Measurements from ENCODE around the gene SYNPO2.
"Not testable (repeated sequence)": the region's sequence is repeated elsewhere in the genome, so short reads cannot be mapped to it uniquely, and the experiment has no call there.

SYNPO2 gene

DNA sequence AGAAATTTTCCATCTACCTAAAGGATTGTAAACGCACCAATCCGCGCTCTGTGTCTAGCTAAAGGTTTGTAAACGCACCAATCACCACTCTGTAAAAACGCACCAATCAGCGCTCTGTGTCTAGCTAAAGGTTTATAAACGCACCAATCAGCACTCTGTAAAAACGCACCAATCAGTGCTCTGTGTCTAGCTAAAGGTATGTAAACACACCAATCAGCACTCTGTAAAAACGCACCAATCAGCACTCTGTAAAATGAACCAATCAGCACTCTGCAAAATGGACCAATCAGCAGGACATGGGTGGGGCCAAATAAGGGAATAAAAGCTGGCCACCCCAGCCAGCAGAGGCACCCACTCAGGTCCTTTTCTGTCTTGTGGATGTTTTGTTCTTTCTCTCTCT, 10.1 kb upstream of the SYNPO2 start:
- DNase-seq (ENCODE audit: low read depth) = not testable (repeated sequence)

DNA sequence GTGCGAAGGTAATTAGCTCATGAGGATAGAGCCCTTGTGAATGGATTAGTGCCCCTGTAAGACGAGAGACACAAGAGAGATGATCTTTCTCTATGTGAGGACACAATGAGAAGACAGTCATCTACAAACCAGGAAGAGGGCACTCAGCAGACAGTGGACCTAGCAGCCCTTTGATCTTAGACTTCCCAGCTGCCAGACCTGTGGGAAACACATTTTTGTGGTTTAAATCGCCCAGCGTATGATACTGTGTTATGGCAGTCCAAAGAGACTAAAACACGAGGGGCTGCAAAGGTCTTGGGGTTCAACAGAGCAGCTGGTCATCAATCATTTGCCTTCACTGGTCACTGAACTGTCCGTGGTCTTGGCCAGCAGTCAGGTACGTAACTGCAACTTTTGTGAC, 9.2 kb upstream of the SYNPO2 start:
- DNase-seq (ENCODE audit: low read depth) = no peak

DNA sequence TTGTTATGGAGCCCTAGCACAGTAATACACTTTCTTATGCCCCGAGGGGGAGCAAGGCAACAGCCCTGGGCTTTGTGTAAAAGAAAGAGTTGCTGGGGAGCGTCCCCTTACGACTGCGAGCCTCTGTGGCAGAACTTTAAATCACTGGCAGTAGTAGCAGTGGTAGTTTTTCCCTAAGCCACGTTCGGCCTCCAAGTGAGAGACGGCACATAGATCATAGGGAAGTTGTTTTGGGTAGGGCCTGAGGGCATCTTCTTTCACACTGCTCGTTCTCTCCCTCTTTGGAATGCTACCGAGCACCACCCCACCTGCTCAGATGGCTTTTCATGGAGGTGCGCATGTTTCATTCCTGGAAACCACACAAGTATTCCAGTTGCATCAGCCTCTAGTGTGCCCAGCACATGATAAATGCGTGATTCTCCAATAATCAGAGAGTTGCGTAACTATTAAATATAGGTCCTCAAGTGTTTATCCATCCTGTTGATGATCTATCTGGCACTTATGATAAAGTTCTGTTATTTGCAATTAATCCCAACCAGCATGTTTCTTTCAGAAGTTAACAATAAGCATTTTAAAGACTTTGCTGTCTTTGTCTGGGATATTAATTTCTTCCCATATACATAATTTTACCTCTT, 7.0 kb upstream of the SYNPO2 start:
- DNase-seq (ENCODE audit: low read depth) = no peak

DNA sequence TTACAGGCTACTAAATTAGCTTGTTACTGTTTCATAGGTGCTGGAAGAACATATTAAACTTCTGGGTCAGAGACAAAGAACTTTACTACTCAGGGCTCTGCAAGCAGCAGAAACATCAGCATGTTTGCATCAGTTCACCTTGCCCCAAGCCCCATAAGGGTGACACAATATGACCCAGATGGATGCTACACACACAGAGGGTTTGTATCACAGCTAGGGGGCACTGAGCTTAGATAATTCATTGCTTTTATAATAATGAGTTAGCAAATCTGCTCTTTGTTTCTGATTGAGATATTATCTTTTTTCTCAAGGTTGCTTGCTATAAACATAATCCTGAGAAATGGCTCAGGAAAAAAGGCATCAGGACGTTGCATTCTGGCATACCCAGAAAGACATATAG, 4.8 kb upstream of the SYNPO2 start:
- DNase-seq (ENCODE audit: low read depth) = peak; percentile 28

DNA sequence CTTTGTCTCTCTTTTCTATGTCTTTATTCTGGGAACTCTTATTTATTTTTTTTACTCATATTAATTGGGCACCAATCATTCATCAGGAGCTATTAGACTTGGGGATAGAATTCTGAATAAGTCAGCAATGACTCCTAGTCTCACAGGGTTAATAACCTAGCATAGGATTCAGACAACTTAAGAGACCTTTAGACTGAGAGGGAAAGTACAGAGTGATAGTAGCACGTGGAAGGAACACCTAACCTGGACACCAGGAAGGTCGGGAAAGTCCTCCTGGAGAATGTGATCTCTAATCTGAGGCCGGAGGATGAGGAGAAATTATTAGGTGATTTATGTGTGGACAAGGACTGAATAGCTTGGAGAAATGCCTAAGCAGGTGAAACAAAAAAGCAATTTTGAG, 3.9 kb upstream of the SYNPO2 start:
- no peak for DNase-seq (ENCODE audit: low read depth)

DNA sequence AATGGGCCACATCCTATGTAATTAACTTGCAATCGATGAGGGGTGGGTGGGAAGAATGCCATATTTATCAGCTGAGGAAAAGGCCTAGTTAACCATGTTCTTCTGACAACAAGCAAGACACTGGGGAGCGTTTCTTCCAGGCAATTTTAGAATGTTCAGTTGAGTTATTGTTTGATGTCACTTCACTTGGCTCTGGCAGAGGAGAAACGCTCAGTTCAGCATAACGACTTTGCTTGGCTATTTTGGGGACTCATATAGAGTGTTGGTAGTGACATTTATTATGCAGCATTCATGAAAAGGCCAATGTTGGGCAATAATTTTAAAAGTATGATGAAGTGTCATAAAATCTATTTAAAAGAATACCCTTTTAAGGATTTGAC, 648 bp downstream of the SYNPO2 start:
- DNase-seq (ENCODE audit: low read depth) = peak; percentile 1

DNA sequence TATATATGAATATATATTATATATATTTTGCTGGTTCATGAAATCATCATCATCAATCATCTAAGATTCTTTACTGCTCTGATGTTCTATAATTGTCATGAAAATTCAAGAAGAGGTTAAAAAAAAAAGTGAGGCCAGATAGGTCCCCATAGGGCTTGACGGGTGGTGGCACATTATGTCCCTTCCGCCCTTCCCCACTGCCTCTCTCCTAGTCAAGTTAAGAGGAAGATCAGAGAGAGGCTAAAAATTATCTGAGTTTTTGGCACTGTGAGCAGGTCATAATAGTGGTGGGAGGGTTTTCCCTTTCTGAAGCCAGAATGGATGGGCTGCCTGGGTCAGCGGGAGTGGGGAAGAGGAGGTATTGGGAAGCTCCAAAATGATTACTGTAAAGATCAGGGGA, 5.4 kb downstream of the SYNPO2 start:
- no peak for DNase-seq (ENCODE audit: low read depth)

DNA sequence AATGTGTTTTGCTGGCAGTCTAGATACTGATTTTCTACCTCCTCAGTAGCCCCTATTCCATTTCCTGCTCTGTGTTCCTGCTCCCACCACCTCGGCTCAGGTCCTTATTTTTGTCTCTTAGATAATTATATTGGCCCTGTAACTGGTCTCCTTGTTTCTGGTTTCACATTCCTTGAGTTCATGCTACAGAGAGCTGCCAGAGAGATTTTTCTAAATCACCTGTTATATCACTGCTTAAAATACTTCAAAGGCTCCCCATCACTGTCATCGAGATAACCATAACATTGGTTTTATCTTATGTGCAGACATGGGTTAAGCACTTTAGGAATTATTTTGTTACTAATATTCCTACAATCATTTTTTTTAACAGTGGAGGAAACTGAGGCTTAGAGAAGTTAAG, 9.6 kb downstream of the SYNPO2 start:
- no peak for DNase-seq (ENCODE audit: low read depth)

DNA sequence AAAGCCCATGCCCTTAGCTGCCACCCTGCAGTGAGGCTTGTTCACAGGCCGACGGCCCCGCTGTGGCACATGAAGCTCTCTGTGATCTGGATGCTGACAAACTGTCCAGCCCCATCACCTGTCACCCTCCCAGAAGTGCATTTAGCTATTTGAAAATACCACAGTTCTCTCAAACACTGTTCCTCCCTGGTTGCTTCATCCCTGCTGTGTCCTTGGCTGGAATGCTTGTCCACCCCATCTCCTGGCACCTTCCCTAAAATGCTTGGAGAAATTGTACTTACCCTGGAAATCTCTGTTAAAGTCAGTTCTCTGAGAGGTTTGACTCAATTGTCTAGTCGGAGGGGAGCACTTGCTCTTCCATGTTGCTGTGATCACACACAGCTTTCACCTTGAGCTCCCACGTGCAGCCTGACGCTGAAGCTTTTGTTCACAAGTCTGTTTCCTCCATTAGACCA, 10.1 kb downstream of the SYNPO2 start:
- no peak for DNase-seq (ENCODE audit: low read depth)

DNA sequence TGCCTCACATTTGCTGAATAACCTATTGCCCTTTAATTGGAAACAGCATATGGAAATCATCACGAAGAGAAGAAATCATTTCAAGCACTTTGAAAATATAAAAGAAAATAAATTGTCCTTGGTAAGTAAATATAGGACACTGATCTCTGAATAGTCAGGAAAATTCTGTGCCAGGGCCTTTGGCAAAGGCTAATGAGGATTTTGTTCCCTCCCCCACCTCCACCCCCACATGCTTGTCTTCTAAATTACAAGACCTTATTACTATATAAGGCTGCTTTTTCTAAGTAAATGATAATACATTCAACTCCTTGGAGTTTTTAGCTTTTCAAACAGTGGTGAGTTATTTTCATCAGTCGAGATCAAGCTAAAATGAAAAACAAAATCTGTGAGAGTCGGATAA, 15.8 kb downstream of the SYNPO2 start:
- no peak for DNase-seq (ENCODE audit: low read depth)

DNA sequence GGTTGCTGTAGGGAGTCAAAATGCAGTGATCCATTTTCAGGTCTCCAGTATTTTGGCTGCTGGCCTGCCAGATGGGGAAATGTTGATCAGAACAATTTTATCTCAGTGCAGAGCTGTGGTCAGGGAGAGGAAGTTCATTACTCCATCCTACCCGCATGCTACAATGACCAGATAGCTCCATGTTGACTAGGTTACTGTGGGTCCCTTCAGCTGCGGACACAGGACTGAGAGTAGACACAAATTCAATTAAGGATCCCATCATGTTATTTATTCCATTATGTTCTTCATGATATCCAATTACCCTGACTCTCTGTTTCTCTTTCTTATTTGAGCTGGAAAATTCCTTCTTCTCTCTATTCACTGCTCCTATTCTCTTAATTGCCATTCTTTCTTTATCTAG, 16.3 kb downstream of the SYNPO2 start:
- DNase-seq (ENCODE audit: low read depth) = no peak

DNA sequence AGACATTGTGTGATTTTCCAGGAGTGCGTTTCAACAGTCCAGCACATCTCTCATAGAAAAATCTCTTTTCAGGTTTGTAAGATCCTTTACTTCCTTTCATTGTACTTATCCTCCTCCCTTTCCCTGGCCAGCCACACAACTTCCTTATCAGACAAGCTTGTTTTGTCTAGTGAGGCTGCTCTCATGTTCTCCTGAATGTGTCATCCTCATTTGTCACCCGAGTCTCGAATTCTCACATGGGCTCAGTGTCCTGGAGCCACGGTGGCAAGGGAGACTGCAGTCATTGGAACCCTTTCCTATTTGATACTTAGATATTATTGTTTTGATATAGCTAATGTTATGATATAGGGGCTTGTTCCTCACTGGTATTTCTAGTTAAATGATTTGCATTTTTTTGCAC, 16.9 kb downstream of the SYNPO2 start:
- DNase-seq (ENCODE audit: low read depth) = peak; percentile 11

DNA sequence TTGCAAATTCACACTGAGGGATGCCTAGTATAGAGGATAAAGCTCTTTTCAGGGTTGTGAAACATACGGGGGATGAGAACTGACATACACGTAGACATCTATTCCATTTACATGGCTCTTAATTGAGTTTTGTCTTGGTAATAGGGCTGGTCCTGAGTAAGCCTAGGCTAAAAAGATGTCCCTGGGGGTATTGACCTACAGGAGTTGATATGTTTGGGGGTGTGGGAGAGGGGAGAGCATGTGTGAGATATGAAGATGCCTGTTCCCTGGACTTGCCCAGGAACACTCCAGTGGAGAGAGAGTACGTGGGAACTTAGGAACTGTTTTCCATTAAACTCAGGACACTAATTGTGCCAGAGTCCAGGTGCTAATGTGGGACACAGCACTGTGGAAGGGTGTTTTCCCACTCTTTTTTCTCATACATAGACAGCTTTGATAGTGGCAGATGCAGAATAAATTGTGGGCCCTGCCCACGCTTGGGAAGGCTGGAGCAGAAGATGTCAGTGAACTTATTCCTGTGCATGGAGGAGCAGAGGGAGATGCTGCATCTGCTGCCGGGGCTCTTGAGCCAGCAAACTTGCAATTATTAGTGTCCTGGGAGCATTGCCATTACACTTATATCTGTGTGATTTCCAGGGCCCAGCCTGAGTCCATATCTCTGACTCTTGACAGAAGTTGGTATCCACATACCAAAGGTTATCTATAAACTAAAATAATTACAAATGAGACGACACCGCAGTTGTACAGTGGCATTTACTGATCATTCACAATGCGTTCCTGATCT, 20.7 kb downstream of the SYNPO2 start:
- no peak for DNase-seq (ENCODE audit: low read depth)

DNA sequence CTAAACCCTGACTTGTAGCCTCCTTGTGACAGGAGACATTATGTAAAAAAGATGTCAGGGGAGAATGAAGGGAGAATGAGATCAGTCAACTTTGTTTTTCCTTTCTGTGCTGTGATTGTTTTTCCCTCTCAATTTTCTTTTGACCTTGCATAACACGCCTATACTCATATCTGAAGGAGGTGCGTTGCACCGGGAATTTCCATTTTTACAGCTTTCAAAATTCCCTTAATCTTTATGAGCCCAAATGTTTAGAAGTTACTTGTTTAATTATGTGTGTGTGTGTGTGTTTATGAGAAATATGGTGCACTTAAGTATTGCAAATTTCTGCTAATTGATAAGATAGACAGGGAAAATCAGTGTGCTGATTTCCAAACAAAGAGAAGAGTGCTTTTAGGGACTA, 21.6 kb downstream of the SYNPO2 start:
- no peak for DNase-seq (ENCODE audit: low read depth)

DNA sequence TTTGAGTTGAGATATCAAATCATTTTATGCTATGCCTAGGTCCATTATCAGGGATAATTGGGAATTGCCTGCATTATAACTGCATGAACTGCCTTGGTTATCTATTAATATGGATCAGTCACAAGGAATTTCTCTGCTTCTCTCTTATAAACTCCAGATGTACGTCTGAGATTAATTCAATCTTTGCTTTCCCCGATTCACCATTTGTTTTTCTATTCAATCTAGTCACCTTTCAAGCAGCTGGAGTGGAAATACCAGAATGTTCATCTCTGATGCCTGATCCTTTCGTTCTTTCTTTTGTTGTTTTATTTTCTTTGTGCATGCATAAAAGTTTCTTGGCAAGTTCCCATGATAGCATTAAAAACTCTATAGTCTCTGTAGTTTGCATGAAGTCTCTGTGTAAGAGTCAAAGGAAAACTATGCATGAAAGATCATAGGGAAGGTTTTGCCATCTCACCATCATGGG, 22.6 kb downstream of the SYNPO2 start:
- DNase-seq (ENCODE audit: low read depth) = peak; percentile 3

DNA sequence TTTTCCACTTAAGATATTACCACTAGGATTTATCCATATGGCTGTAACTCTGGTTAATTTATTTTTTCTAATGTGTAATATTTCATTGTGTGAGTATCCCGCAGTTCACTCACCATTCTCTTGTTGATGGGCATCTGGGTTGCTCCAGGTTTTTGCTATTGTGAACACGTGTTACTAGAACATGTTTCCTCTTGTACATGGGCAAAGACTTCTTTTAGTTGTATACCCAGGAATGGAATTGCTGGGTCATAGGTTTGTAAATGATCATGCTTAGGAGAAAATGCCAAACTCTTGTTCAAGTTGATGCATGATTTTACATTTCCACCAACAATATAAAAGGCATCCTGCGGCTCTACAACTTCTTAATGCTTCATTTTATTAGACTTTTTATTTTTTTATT, 26.8 kb downstream of the SYNPO2 start:
- no peak for DNase-seq (ENCODE audit: low read depth)

DNA sequence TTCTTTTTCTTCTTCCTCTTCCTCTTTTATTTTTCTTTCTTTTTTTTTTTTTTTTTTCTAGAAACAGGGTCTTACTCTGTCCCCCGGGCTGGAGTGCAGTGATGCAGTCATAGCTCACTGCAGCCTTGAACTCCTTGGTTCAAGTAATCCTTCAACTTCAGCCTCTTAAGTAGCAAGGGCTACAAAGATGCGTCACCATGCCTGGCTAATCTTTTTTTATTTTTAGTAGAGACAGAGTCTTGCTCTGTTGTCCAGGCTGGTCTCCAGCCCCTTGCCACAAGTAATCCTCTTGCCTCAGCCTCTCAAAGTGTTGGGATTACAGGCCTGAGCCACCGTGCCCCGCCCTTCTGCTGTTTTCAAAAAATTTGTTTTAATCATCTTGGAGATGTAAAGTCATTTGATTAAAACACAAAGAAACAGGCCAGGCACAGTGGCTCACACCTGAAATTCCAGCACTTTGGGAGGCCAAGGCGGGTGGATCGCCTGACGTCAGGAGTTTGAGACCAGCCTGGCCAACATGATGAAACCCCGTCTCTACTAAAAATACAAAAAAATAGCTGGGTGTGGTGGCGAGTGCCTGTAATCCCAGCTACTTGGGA, 28.1 kb downstream of the SYNPO2 start:
- DNase-seq (ENCODE audit: low read depth) = no peak

DNA sequence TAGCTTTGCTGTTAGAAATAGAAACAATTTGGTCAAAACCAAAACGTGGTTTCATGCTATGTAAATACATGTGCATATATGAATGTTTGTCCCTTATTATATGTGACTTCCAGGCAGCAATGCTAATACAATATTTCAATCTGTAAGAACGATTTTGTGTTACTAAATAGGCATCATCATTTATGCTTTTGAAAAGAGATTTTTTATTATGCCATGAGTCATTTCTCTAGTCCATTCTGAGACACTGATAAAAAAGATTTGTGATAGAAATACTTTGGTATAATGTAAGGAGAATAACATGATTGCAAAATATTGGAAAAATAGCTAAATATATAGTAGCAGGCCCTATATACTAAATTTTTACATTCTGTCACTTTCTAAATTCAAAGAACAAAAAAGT, 28.9 kb downstream of the SYNPO2 start:
- DNase-seq (ENCODE audit: low read depth) = peak; percentile 29

DNA sequence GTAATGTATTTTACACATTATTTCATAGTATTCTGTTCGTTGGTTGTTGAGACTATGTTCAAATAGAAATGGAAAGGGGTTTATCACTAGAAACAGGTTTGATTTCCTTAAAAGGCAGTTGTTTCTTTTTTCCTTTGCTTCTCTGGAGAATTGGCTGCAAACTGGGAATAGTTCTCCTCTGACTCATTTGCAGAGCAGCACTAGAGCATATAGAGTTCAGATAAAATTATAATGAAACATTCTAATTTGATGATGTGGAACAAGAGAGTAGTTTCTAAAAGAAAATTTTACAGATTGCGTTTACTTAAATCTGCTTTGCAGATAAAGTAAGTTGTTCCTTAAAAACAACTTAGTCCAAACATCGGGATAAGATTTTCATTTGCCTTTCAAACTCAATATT, 29.7 kb downstream of the SYNPO2 start:
- DNase-seq (ENCODE audit: low read depth) = peak; percentile 81

DNA sequence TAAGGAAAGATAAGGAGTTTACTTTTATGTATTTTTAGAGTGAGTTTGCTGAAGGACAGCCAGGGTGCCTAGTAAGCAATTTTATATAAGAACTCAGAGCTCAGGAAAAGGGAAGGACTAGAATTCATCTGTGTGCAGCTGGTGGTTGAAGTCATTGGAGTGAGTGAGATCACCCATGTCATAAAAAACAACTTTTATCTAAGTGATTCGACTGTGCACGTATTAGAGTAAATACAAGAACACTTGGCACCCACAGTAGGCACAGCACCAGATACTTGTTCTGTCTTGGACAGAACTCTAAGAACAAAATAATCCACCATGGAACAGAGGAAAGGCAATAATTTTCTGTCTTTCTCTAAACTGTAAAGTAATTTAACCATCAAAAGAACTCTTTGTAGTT, 31.6 kb downstream of the SYNPO2 start:
- DNase-seq (ENCODE audit: low read depth) = no peak

DNA sequence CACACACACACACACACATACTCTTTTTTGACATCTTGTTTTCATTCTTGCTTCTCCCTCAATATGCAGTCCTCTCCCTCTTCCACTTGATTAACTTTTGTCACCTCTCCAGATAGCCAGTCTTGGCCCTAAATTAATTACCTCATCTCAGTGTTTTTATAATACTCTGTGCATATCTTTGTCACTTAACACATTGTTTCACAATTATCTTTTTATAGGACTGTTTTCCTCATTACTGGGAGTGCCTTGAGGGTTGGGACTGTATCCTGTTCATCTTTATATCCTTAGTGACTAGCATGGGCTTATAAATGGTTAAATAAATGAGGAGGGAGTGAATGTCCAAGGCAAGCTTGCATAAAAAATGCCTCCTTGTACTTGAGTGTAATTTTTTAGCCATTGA, 33.1 kb downstream of the SYNPO2 start:
- DNase-seq (ENCODE audit: low read depth) = no peak

DNA sequence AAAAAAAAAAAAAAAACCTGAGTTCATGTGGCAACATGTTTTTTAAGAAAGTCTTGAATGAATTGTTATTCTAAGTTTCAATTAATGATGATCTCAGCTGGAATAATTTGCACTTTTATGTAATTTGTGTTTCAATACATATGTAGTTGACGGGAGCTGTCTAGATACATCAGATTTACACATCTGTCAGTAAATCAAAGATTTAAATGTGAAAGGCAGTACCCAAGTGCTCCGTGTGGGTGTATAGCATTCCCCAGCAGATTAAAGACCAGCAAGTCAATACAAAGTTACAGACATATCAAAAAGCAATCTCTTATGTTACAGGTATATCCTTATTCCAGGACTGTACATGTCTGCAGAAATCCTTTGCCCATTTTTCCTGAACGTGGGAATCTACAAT, 35.2 kb downstream of the SYNPO2 start:
- DNase-seq (ENCODE audit: low read depth) = no peak

DNA sequence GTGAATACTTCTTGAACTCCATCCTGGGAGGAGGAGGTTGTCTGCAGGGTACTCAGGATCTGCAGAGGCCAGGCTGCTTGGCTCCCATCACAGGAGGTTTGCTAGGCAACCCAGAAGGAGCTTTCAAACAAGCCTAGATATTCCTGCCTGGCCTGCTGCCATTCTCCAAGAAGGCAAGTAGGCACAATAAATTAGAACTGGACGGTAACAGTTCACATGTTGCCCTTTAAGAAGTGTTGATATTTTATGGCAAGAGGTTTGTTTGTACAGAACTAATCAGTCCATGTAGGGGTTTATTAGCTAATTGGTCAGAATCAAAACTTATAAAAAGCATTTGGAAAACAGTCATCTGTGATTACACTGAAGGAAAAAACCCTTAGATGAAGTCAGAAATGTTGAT, 39.3 kb downstream of the SYNPO2 start:
- no peak for DNase-seq (ENCODE audit: low read depth)
